NB4 (cell line): ENCODE results near the gene PRRT1.

Experiments used
- CTCF ChIP-seq: IDR thresholded peaks from one replicate; pipeline ENCODE4 v1.5.1; 2012; ENCODE audit warnings: low read depth, low read length
- MAX ChIP-seq: IDR thresholded peaks from 2 replicates; pipeline ENCODE4 v1.6.1; 2011; ENCODE audit warnings: low read depth, low read length

GRCh38 chr6:32148289-32149091 lies 3.2 kb downstream of the PRRT1 start:
- TF ChIP-seq CTCF (no peak), MAX (no peak)
